Skeletal muscle satellite cell (primary cell): ENCODE measurements around the gene LGALS3BP.
"Not testable (repeated sequence)": the region's sequence is repeated elsewhere in the genome, so short reads cannot be mapped to it uniquely, and the experiment has no call there.

Experiments used
- H3K27me3 ChIP-seq: 2 replicates; pipeline ENCODE4 v1.7.0; 2013; ENCODE audit warnings: low read length; ENCODE audit not compliant: control insufficient read depth, insufficient read depth
- H3K36me3 ChIP-seq: 2 replicates; pipeline ENCODE4 v1.7.0; 2013; ENCODE audit warnings: mild to moderate bottlenecking, control low read depth, low read length; ENCODE audit not compliant: insufficient read depth
- H3K4me1 ChIP-seq: 2 replicates; pipeline ENCODE4 v1.7.0; 2013; ENCODE audit warnings: low read length; ENCODE audit not compliant: control insufficient read depth, insufficient read depth
- H3K4me2 ChIP-seq: 2 replicates; pipeline ENCODE4 v1.7.0; 2013; ENCODE audit warnings: mild to moderate bottlenecking, low read length
- H3K4me3 ChIP-seq: 2 replicates; pipeline ENCODE4 v1.7.0; 2013; ENCODE audit warnings: low read length
- H3K9ac ChIP-seq: 2 replicates; pipeline ENCODE4 v1.7.0; 2013; ENCODE audit warnings: mild to moderate bottlenecking, low read depth, low read length, moderate library complexity
- H3K9me3 ChIP-seq: replicated peaks from 2 replicates; pipeline ENCODE4 v1.7.0; 2013; ENCODE audit warnings: mild to moderate bottlenecking, control low read depth, low read length

The LGALS3BP gene

DNA sequence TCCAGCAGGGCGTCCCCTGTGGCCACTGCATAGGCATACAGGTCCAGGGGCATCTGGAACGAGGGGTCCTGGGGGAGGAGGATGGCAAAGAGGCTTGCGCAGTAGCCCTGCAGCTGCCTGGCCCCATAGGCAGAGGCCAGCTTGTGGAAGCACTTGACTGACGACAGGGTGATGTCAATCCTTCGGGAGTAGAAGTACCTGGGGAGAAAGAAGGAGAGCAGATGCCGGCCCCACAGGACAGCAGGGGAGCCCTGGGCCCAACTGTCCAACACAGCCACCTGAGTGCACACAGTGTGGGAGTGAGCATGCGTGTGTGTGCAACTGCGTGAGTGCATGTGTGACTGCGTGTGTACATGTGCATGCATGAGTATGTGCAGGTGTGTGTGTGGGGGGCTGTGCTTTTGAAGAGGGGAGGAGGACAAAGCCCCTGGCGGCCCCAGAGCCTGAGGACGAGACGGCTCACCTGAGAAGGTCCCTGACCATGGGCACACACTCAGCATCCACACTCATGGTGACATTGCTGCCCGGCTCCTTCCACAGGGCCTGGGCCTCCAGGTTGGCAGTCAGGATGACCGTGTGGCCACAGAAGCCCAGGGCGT lies 7.1 kb downstream of the LGALS3BP start:
- Histone ChIP-seq H3K36me3 (peaks cover 33% of the 10 kb centered on the region), H3K4me1 (peaks cover 23% of the 10 kb centered on the region)

GRCh38 chr17:78971756-78972506 lies 7.8 kb downstream of the LGALS3BP start:
- Histone ChIP-seq H3K4me2 (no peak overlapping the region), H3K4me1 (peaks cover 20% of the 10 kb centered on the region), H3K4me3 (no peak overlapping the region), H3K36me3 (peaks cover 32% of the 10 kb centered on the region), H3K27me3 (no peaks in the 10 kb centered on the region), H3K9ac (no peak overlapping the region), H3K9me3 (no peaks in the 10 kb centered on the region)

More for the DNA sequence above, 7.1 kb downstream of the LGALS3BP start:
- H3K9me3 ChIP-seq: no peaks in the 10 kb centered on the region
- H3K4me3 ChIP-seq: no peak overlapping the region
- H3K27me3 ChIP-seq: no peaks in the 10 kb centered on the region
- H3K9ac ChIP-seq: no peak overlapping the region
- no peak overlapping the region for H3K4me2 ChIP-seq

DNA sequence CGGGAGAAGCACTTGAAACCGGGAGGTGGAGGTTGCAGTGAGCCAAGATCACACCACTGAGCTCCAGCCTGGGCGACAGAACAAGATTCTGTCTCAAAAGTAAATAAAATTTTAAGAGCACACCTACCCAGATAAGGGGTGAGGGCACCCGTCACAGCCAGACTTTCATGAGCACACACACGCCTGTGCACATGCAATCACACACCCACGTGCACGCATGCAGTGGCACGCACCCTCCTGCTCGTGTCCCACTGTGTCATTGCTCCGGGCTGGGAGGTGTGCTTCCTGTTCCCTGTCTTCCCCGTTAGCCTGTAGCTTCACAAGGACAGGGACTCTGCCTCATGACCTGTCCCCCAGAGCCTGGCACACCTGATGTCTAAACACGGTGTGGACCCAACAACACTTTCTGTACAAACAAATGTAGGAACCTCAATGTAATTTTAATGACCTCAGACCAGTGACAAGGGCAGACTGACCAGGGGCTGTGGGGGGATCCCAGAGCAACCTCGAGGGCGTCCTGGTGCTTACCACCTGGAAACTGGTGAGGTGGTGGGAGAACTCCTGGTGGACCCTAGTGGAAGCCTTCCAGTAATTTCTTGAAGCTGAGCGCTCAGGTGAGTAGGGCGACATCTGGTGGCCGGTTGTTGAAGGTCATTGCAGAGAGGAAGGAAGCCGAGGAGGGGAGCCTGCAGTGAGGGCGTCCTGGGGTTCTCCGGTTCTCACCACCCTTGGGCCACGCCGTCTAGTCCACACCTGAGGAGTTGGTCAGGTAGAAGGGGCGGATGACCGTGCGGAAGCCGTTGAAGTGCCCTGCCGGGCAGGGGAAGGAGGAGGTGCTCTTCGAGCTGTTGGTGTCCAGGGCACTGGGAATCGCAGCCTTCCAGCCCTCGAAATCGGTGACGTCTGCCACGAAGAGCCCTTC lies 8.6 kb downstream of the LGALS3BP start:
- Histone ChIP-seq H3K9ac (no peak overlapping the region), H3K4me3 (no peak overlapping the region), H3K4me1 (peaks cover 19% of the 10 kb centered on the region)

GRCh38 chr17:78969865-78970264 lies 9.9 kb downstream of the LGALS3BP start:
- no peak overlapping the region for H3K4me3 ChIP-seq
- H3K36me3 ChIP-seq: peaks cover 21% of the 10 kb centered on the region
- no peaks in the 10 kb centered on the region for H3K27me3 ChIP-seq
- no peaks in the 10 kb centered on the region for H3K9me3 ChIP-seq
- H3K4me2 ChIP-seq: no peak overlapping the region
- peaks cover 10% of the 10 kb centered on the region for H3K4me1 ChIP-seq
- H3K9ac ChIP-seq: no peak overlapping the region

More for the DNA sequence above, 8.6 kb downstream of the LGALS3BP start:
- Histone ChIP-seq H3K4me2 (no peak overlapping the region), H3K36me3 (peaks cover 25% of the 10 kb centered on the region), H3K9me3 (no peaks in the 10 kb centered on the region), H3K27me3 (no peaks in the 10 kb centered on the region)

DNA sequence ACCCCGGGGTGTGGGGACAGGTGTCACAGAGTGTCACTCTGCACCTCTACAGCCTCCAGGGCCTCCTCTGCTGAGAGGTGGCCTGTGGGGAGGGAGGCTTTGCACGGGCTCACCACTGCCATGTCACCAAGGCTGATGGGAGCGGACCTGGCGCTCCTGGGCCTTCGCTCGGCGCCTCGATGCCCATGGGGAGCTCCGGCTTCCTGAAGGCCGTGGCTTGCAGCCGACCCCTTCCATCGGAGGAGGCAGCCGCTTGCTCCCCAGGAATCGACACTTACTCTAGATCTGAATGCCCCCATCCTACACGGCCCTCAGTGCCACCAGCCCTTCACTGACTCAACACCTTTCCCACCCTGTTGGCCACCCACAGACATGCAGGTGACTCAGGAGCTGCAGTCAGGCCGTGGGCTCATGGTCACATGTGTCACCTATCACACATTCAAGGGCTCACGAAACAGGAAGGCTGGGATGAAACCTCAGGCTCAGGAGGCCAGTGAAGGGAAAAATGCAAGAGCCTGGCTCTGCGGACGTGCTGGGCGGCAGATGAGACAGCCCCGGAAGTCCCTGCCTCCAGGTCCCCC lies 11.9 kb downstream of the LGALS3BP start:
- H3K4me1 ChIP-seq: peaks cover 5% of the 10 kb centered on the region
- H3K9ac ChIP-seq: no peak overlapping the region

GRCh38 chr17:78966910-78967600 lies 12.7 kb downstream of the LGALS3BP start:
- Histone ChIP-seq H3K4me1 (peaks cover 13% of the 10 kb centered on the region), H3K9ac (no peak overlapping the region), H3K4me2 (no peak overlapping the region), H3K27me3 (no peaks in the 10 kb centered on the region), H3K9me3 (no peaks in the 10 kb centered on the region), H3K36me3 (peaks cover 18% of the 10 kb centered on the region), H3K4me3 (no peak overlapping the region)

More for the DNA sequence above, 11.9 kb downstream of the LGALS3BP start:
- Histone ChIP-seq H3K4me2 (no peak overlapping the region), H3K9me3 (no peaks in the 10 kb centered on the region), H3K27me3 (no peaks in the 10 kb centered on the region), H3K4me3 (no peak overlapping the region), H3K36me3 (peaks cover 18% of the 10 kb centered on the region)

DNA sequence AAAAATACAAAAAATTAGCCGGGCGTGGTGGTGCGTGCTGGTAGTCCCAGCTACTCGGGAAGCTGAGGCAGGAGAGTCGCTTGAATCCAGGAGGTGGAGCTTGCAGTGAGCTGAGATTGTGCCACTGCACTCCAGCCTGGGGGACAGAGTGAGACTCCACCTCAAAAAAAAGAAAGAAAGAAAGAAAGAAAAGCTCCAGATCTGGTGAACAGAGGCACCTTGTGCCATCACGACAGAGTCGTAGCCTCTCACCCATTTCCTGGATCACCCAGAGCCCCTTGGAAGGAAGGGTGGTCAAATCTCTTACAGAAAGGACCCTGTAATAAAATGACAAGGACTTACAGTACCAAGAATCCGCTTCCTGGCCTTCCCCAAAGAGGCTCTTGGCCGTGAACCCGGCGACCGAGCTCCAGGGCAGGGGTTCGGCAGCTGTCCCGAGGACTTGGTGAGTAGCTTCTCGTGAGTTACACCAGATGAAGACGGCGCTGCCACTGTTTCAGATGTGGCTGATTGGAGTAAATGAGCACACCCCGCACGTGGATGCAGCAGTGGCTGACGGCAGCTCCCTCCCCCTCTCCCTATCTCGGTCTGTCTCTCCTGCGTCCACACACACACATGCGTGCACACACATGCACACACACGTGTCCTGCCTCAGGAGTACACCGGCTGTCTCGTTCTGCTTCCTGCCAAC lies 13.5 kb downstream of the LGALS3BP start:
- Histone ChIP-seq H3K4me3 (no peak overlapping the region), H3K4me2 (no peak overlapping the region), H3K27me3 (no peaks in the 10 kb centered on the region), H3K4me1 (peaks cover 10% of the 10 kb centered on the region), H3K9me3 (no peaks in the 10 kb centered on the region), H3K9ac (no peak overlapping the region), H3K36me3 (peaks cover 18% of the 10 kb centered on the region)

GRCh38 chr17:78965491-78965924 lies 14.2 kb downstream of the LGALS3BP start:
- Histone ChIP-seq H3K27me3 (no peaks in the 10 kb centered on the region), H3K4me2 (no peak overlapping the region), H3K4me3 (no peak overlapping the region), H3K9me3 (no peaks in the 10 kb centered on the region), H3K36me3 (peaks cover 14% of the 10 kb centered on the region), H3K4me1 (peaks cover 7% of the 10 kb centered on the region), H3K9ac (no peak overlapping the region)

DNA sequence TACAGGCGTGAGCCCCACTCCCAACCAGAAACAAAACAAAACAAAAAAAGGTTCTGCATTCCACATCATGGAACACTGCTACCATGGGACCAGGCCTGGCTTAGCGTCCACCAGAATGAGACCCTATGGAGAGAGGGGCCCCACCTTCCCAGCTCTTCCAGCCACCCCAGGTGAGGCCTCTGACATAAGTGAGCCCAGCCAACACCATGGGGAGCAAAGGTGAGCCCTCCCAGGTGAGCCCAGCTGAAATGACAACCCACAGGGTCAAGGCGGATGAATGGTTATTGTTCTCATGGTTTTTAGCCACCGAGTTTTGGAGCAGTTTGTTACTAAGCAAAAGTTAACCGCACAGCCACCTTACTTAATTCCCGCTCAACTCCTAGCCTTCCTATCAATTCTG lies 16.3 kb downstream of the LGALS3BP start:
- Histone ChIP-seq H3K4me1 (peaks cover 7% of the 10 kb centered on the region), H3K36me3 (peaks cover 4% of the 10 kb centered on the region), H3K9ac (no peak overlapping the region), H3K4me2 (no peak overlapping the region), H3K27me3 (no peaks in the 10 kb centered on the region), H3K4me3 (no peak overlapping the region), H3K9me3 (no peaks in the 10 kb centered on the region)

- not testable (repeated sequence) for H3K4me2 ChIP-seq, H3K9ac ChIP-seq, H3K4me1 ChIP-seq, H3K27me3 ChIP-seq, H3K9me3 ChIP-seq, H3K36me3 ChIP-seq, H3K4me3 ChIP-seq
Measured at GRCh38 chr17:78962984-78963348, 16.8 kb downstream of the LGALS3BP start.
